Neural cell (in vitro differentiated cells): Measurements from ENCODE around the gene HIP1.
"Not testable (repeated sequence)": the region's sequence is repeated elsewhere in the genome, so short reads cannot be mapped to it uniquely, and the experiment has no call there.

Source experiments
- CTCF ChIP-seq: fragments of 450-650 bp; IDR thresholded peaks from 2 replicates; pipeline ENCODE4 v1.5.1; 2014; ENCODE audit warnings: antibody characterized with exemption, mild to moderate bottlenecking, moderate library complexity; ENCODE audit not compliant: poor library complexity, severe bottlenecking
- EZH2 ChIP-seq: fragments of 200-600, 300-800 bp; shearing (Covaris generic), sonication (generic); IDR thresholded peaks from 2 replicates; pipeline ENCODE4 v1.6.1; 2014; ENCODE audit warnings: antibody characterized with exemption, low read length, borderline replicate concordance, mild to moderate bottlenecking; ENCODE audit not compliant: insufficient read depth, poor library complexity, severe bottlenecking
- MXI1 ChIP-seq: fragments of 450-650 bp; conservative IDR thresholded peaks from 2 replicates; pipeline ENCODE4 v1.6.1; 2014; ENCODE audit warnings: antibody characterized with exemption, mild to moderate bottlenecking; ENCODE audit not compliant: poor library complexity, severe bottlenecking
- POLR2AphosphoS5 ChIP-seq: IDR thresholded peaks from 2 replicates; pipeline ENCODE4 v1.6.1; 2012
- REST ChIP-seq: IDR thresholded peaks from 2 replicates; pipeline ENCODE4 v1.6.1; 2012; ENCODE audit warnings: borderline replicate concordance
- TAF1 ChIP-seq: IDR thresholded peaks from 2 replicates; pipeline ENCODE4 v1.6.1; 2012; ENCODE audit warnings: low read depth

GRCh38 chr7:75783058-75783457 lies 44.3 kb upstream of the HIP1 start:
- TF ChIP-seq CTCF, MXI1, EZH2, POLR2AphosphoS5, TAF1, REST: not testable (repeated sequence)
